A673 (cell line): ENCODE results near the gene ULBP1. TPM values are rescaled to one million over a fixed set of nuclear protein-coding genes. Genes with fewer than 3 reads are reported as not detected.

Source experiments
- BruUV-seq: library from RNA; stranded (reverse); fragments of 400-500 nt; replicated peaks from 2 replicates; lab custom pipeline; 2021; lab: Mats Ljungman, UMichigan
- CTCF ChIA-PET: fragments of 300-600 bp; sonication (Branson Sonifier 250); formaldehyde crosslinking; loops from one replicate; lab custom pipeline; 2022; ENCODE audit warnings: antibody characterized with exemption; lab: Charles Lee
- POLR2A ChIA-PET: fragments of 300-600 bp; sonication (Branson Sonifier 250); formaldehyde crosslinking; loops from one replicate; lab custom pipeline; 2022; ENCODE audit warnings: antibody characterized with exemption; ENCODE audit not compliant: low non-redundant PET; lab: Charles Lee
- DNase-seq: peaks from one replicate; pipeline ENCODE4 v3.0.0-alpha.2; 2015; ENCODE audit warnings: low spot score
- H3K27ac ChIP-seq: fragments of 200-600 bp; sonication (generic); 2 replicates; pipeline ENCODE4 v1.5.1; 2016; ENCODE audit warnings: mixed run types, low read depth, mild to moderate bottlenecking, mixed read lengths, antibody characterized with exemption, low read length; ENCODE audit not compliant: poor library complexity, severe bottlenecking
- H3K27me3 ChIP-seq: fragments of 200-600 bp; sonication (generic); replicated peaks from 2 replicates; pipeline ENCODE4 v1.6.1; 2017; ENCODE audit warnings: mixed run types, low read depth, mild to moderate bottlenecking, mixed read lengths, antibody characterized with exemption, low read length; ENCODE audit not compliant: insufficient read depth, poor library complexity
- H3K36me3 ChIP-seq: fragments of 200-600 bp; sonication (generic); 2 replicates; pipeline ENCODE4 v1.6.1; 2016; ENCODE audit warnings: mixed run types, mild to moderate bottlenecking, mixed read lengths, antibody characterized with exemption, low read length; ENCODE audit not compliant: insufficient read depth, poor library complexity, severe bottlenecking
- H3K4me1 ChIP-seq: fragments of 200-600 bp; sonication (generic); 2 replicates; pipeline ENCODE4 v1.6.1; 2017; ENCODE audit warnings: mixed run types, mild to moderate bottlenecking, mixed read lengths, antibody characterized with exemption, low read length; ENCODE audit not compliant: insufficient read depth, poor library complexity, severe bottlenecking
- H3K4me3 ChIP-seq: fragments of 200-600 bp; sonication (generic); 2 replicates; pipeline ENCODE4 v1.5.1; 2016; ENCODE audit warnings: low read depth, mixed run types, mild to moderate bottlenecking, mixed read lengths, low read length; ENCODE audit not compliant: poor library complexity, severe bottlenecking
- H3K9me3 ChIP-seq: fragments of 200-600 bp; sonication (generic); 2 replicates; pipeline ENCODE4 v1.6.1; 2016; ENCODE audit warnings: mixed run types, low read depth, mild to moderate bottlenecking, mixed read lengths, antibody characterized with exemption, low read length; ENCODE audit not compliant: poor library complexity, severe bottlenecking
- CTCF ChIP-seq: fragments of 300-800, 200-600 bp; sonication (generic); conservative IDR thresholded peaks from 2 replicates; pipeline ENCODE4 v1.5.1; 2017; ENCODE audit warnings: low read depth, mild to moderate bottlenecking, antibody characterized with exemption, low read length, moderate library complexity, mixed read lengths
- EZH2 ChIP-seq: fragments of 200-600 bp; sonication (generic); IDR thresholded peaks from 2 replicates; pipeline ENCODE4 v1.6.1; 2017; ENCODE audit warnings: borderline replicate concordance, low read depth, mild to moderate bottlenecking, mixed read lengths, antibody characterized with exemption, low read length; ENCODE audit not compliant: poor library complexity, severe bottlenecking
- intact Hi-C: fragments of 100-400 bp; cut with micrococcal nuclease; formaldehyde crosslinking; loops from one replicate; pipeline ENCODE4 v1.10.0; 2022; ENCODE audit not compliant: unreplicated experiment
- total RNA-seq: library from RNA; stranded (reverse); gene quantifications from 2 replicates; pipeline ENCODE4 v1.2.3, GENCODE V29; 2021

ULBP1 gene
- total RNA-seq, 1 experiment from 2014 or later: 5.2 TPM

- Histone ChIP-seq H3K9me3 (no peaks in the 10 kb centered on the region), H3K27me3 (peaks cover 35% of the 10 kb centered on the region), H3K36me3 (no peaks in the 10 kb centered on the region), H3K27ac (no peak overlapping the region), H3K4me3 (no peak overlapping the region), H3K4me1 (peaks cover 7% of the 10 kb centered on the region)
- no TSS peak for BruUV-seq
- POLR2A ChIA-PET: no interaction called here
- CTCF ChIA-PET: no interaction called here
- intact Hi-C loops: no loop called here
- TF ChIP-seq CTCF (no peak), EZH2 (no peak)
- no peak for DNase-seq
These were observed 3.3 kb upstream of the ULBP1 start for GRCh38 chr6:149960488-149960887.

DNA sequence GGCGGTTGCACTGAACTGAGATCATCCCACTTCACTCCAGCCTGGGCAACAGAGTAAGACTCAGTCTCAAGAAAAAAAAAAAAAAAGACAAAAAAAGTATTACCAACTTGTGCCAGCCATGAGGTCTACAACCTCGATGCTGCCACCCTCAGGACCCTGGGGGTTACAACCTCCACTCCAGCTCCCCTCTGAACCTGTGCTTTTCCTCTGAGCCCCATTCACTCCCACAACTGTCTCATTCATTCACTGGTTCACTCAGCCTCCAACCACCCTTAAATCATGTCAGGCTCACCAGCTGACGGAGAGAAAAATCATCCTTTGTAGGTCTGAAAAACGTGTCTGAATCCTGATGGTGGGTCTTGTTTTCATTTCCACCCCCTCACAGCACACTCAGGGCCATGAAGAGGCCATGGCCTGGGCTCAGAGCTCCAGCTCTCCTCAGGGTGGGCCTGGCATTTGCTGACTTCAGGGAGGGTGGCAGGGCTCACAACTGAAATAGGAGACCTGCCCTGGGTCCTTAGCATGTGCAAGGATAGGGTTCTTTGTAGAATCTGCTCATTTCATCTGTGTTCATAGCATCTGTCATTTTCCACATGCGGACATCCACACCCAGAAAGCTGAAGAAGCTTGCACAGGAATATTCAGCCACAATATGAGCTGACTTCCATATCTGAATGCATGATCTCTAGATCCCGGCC lies 1.9 kb upstream of the ULBP1 start:
- no peak overlapping the region for H3K4me3 ChIP-seq
- BruUV-seq: no TSS peak
- peaks cover 25% of the 10 kb centered on the region for H3K27me3 ChIP-seq
- intact Hi-C loops: no loop called here
- POLR2A ChIA-PET: no interaction called here
- TF ChIP-seq CTCF (peak; percentile 42), EZH2 (no peak)
- H3K9me3 ChIP-seq: no peaks in the 10 kb centered on the region
- peaks cover 7% of the 10 kb centered on the region for H3K4me1 ChIP-seq
- H3K27ac ChIP-seq: no peak overlapping the region
- no peaks in the 10 kb centered on the region for H3K36me3 ChIP-seq
- peak; percentile 61 for DNase-seq
- CTCF ChIA-PET: no interaction called here

DNA sequence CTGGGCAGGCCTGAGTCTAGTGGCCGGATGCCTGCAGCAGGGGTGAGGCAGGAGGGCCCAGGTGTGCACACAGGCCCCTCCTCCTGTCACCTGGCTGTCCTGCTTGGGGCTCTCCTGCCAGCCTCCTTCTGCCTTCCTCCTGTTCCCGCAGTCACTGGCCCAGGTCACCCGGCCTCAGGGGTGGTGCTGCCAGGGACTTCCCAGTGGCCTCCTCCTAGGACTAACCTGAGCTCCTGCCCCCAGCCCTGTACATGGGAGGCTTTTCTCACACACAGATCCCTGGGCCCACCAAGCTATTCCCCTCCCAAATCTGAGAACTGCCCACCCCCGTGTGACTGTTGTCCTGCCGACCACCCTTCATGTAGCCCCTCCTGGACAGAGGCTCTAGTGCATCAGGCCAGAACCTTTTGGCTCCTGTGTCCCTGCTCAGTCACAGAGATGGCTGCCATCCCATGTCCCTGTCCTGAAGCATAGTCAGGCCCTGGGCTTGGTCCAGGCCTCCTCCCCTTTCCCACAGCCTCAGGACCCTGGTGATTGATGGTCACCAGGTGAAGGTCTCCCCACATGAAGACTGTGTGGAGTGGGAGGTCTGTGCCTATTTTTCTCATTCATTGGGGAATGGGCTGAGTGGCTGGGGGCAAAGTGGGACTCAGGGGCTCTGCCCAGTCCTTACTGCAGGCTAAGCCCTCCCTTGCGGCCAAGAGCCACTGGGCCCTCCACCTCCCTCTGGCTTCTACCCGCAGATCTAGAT lies 1.1 kb upstream of the ULBP1 start:
- H3K4me1 ChIP-seq: peaks cover 7% of the 10 kb centered on the region
- POLR2A ChIA-PET: no interaction called here
- DNase-seq: no peak
- peak overlapping the region; percentile 56 for H3K4me3 ChIP-seq
- peaks cover 21% of the 10 kb centered on the region for H3K27me3 ChIP-seq
- no peak for TF ChIP-seq EZH2
- TF ChIP-seq CTCF: no peak
- H3K36me3 ChIP-seq: no peaks in the 10 kb centered on the region
- no TSS peak for BruUV-seq
- intact Hi-C loops: no loop called here
- H3K27ac ChIP-seq: no peak overlapping the region
- H3K9me3 ChIP-seq: no peaks in the 10 kb centered on the region
- CTCF ChIA-PET: no interaction called here
